Activated CD4-positive, alpha-beta T cell treated with anti-CD3 and anti-CD28 coated beads, Interleukin-2, Interleukin-6, amounts not matched to agents 100 ng/mL and 50 ng/mL, durations not matched to agents 16 hours and 8 hours (primary cell): ENCODE data around the gene CTXND2.
"Not testable (repeated sequence)": the region's sequence is repeated elsewhere in the genome, so short reads cannot be mapped to it uniquely, and the experiment has no call there.

Source experiments
- DNase-seq: peaks from one replicate; pipeline ENCODE4 v3.0.0-alpha.2; 2020

Gene CTXND2

GRCh38 chr1:150893336-150893913, 6.5 kb downstream of the CTXND2 start:
- no peak for DNase-seq

DNA sequence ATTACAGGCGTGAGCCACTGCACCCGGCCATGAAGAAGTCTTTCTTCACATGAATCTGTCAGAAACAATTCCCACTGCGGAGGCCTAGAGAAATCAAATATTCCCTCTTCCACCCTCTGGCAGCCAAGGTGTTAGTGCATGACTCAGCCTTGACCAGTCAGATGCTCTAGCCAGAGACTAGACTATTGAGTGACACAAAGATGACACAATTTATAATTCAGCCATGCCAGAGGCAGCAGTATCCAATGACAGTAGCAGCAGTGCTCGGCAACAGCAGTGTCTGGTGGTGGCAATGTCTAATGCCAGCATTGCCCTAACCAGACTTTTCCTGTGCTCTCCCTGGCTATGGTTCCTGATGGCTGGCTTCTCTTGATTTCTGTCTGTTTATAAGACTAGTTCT, 8.7 kb downstream of the CTXND2 start:
- DNase-seq, result no peak

- DNase-seq, result not testable (repeated sequence)
These were observed 12.9 kb downstream of the CTXND2 start for GRCh38 chr1:150899795-150900194.

- no peak for DNase-seq
These were observed 15.4 kb downstream of the CTXND2 start for GRCh38 chr1:150902346-150902745.

DNA sequence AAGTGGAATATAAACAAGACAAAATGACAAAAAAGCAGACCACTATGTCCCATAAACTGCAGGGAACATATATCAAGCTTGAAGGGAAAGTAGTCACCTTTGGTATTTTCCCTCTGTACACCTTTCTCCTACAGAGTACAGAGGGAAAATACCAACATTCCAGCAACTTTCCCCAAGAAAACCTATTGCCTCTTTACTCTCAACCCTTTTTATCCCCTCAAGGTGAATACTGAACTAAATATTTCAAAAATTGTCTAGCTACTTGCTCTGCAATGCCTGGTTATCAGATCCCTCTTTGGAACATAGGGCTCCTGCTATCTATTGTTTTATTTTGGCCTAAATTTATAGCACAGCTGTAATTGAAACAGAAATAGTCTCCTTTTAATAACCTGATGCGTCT, 15.8 kb downstream of the CTXND2 start:
- no peak for DNase-seq

GRCh38 chr1:150905301-150905700, 18.4 kb downstream of the CTXND2 start:
- DNase-seq, result no peak

DNA sequence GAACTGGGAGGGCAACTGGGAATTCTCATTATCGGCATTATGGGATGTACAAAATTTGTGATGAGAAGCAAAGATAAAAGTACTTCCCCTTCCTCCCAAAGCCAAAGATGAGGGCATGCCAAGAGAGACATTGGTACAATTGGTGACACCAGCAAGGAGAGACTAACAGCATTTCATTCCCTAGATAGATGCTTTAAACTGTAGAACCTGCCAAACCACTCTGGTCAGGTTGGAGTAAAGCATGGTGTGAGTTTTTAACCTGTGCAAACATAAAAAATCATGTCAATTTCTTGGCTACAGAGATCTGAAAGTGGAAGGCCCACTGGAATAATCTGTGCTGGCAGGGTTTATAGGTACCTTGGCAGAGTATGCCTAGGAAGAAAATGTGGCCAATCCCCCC, 19.4 kb downstream of the CTXND2 start:
- DNase-seq, result no peak

- DNase-seq, result no peak
These were observed 19.9 kb downstream of the CTXND2 start for GRCh38 chr1:150906813-150907212.

GRCh38 chr1:150909585-150910180, 22.7 kb downstream of the CTXND2 start:
- no peak for DNase-seq

GRCh38 chr1:150912623-150913022, 25.7 kb downstream of the CTXND2 start:
- no peak for DNase-seq

- DNase-seq, result no peak
These were observed 30.5 kb downstream of the CTXND2 start for GRCh38 chr1:150917387-150917786.

- DNase-seq, result peak; percentile 92
These were observed 35.6 kb downstream of the CTXND2 start for GRCh38 chr1:150922519-150922975.

- no peak for DNase-seq
These were observed 38.1 kb downstream of the CTXND2 start for GRCh38 chr1:150925080-150925479.

DNA sequence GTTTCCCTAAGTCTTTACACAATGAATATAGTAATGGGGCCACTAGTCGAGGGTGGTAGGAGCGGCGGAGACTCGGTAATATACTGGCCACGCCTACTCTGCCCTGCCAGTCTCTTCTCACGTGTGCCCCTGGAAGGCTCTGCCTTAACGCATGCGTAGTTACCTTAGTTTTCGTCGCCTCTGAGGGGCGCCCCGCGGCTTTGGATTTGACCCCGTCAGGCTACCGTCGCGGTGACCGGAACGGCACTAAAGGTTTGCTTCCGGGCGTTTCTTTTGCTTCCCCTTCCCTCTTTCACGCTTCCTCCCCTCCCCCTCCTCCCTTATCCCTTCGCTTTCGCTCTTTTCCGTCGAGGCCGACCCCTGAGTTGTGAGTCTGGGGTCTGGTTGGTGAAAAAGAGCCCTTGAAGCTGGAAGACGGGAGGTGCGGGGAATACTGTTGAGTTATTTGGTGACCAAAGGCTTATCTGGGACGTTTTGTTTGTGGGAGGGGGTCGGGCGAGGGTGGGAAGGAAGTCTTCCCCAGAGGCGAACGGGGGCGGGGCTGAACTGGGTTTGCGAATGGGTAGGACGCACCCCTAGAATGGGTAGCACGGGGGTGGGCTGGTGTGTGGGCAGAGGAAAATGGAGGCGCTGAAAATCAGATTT, 39.3 kb downstream of the CTXND2 start, which contains the start of gene SETDB1:
Gene SETDB1 (plus strand): TSS at position 267 of the 645 bp plus-strand sequence. CDS start 1,352 bp downstream, outside the sequence.
- peak; percentile 98 for DNase-seq

DNA sequence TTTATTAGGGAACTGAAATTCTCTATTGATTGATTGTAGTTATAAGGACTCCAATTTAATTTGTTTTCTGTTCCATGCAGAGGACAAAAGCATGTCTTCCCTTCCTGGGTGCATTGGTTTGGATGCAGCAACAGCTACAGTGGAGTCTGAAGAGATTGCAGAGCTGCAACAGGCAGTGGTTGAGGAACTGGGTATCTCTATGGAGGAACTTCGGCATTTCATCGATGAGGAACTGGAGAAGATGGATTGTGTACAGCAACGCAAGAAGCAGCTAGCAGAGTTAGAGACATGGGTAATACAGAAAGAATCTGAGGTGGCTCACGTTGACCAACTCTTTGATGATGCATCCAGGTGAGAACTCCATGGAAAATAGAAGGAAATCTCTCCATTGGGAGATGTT, 40.7 kb downstream of the CTXND2 start:
- DNase-seq, result no peak

- DNase-seq, result no peak
These were observed 41.4 kb downstream of the CTXND2 start for GRCh38 chr1:150928286-150928685.

DNA sequence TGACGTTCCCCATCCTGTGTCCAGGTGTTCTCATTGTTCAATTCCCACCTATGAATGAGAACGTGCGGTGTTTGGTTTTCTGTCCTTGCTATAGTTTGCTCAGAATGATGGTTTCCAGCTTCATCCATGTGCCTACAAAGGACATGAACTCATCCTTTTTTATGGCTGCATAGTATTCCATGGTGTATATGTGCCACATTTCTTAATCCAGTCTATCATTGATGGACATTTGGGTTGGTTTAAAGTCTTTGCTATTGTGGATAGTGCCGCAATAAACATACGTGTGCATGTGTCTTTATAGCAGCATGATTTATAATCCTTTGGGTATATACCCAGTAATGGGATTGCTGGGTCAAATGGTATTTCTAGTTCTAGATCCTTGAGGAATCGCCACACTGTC, 41.8 kb downstream of the CTXND2 start:
- not testable (repeated sequence) for DNase-seq

- DNase-seq, result no peak
These were observed 44.8 kb downstream of the CTXND2 start for GRCh38 chr1:150931773-150932172.

DNA sequence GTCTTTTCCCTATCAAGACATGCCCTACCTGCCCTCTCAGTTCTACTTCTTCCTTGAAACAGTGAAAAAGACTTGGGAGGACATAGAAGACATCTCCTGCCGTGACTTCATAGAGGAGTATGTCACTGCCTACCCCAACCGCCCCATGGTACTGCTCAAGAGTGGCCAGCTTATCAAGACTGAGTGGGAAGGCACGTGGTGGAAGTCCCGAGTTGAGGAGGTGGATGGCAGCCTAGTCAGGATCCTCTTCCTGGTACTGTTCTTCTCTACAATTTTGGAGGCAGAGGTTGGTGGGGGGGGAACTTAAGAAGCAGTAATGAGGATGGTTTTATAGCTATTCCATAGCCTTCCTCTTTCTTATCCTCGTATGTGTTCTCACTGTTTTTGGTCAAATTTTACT, 57.9 kb downstream of the CTXND2 start:
- DNase-seq, result no peak

DNA sequence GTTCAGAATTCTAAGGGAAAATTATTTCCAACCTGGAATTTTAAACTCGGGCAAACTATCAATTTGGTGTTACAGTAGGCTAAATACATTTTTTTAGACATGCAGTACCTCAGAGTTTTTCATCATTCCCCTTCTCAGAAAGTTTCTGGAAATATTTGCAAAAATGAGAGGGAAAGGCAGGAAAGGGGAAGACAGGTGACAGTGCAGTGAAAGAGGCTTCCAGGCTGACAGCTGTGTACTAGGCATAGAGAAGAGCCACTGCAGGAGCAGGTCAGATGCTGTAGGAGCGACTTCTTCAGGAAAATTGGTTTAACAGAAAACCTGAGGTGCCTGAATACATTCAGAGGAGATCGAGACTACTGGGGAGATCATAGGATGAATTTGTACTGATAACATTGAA, 67.8 kb downstream of the CTXND2 start:
- no peak for DNase-seq

GRCh38 chr1:150955280-150955679, 68.3 kb downstream of the CTXND2 start:
- DNase-seq, result no peak

- no peak for DNase-seq
These were observed 70.7 kb downstream of the CTXND2 start for GRCh38 chr1:150957666-150958065.

GRCh38 chr1:150960646-150961045, 73.7 kb downstream of the CTXND2 start:
- DNase-seq, result no peak

DNA sequence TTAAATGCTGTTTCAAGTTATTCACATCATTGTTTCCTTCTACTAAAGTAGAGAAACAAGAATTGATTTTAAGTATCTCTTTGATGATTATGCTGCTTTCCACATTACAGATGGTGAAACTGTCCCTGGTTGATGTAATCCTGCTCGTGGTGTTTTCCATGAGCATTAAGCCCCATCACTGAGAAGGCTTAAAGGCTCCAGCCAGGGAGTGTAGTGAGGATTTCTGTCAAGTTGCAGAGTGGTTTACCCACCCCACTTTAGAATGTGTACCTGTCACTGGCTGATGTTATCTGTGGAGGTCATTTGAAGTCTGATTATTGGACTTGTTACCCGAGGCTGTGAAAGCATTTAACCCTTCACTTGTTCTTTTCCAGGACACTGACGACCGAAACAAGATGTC, 74.8 kb downstream of the CTXND2 start:
- no peak for DNase-seq
